ENCODE measurements around the gene RRP12.

DNA sequence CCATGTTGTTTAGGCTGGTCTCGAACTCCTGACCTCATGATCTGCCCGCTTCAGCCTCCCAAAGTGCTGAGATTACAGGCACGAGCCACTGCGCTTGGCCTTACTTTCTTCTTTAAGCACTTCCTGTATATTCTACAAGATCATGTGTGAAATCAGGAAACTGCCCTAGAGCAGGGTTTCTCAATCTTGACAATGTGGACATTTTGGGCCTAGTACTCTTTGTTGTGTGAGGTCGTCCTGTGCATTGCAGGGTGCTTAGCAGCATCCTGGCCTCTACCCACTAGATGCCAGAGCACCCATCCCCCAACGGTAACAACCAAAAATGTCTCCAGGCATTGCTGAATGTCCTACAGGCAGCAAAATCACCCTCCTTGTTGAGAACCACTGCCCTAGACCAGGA, 24.7 kb downstream of the RRP12 start:
- TF ChIP-seq, protein P1, sequence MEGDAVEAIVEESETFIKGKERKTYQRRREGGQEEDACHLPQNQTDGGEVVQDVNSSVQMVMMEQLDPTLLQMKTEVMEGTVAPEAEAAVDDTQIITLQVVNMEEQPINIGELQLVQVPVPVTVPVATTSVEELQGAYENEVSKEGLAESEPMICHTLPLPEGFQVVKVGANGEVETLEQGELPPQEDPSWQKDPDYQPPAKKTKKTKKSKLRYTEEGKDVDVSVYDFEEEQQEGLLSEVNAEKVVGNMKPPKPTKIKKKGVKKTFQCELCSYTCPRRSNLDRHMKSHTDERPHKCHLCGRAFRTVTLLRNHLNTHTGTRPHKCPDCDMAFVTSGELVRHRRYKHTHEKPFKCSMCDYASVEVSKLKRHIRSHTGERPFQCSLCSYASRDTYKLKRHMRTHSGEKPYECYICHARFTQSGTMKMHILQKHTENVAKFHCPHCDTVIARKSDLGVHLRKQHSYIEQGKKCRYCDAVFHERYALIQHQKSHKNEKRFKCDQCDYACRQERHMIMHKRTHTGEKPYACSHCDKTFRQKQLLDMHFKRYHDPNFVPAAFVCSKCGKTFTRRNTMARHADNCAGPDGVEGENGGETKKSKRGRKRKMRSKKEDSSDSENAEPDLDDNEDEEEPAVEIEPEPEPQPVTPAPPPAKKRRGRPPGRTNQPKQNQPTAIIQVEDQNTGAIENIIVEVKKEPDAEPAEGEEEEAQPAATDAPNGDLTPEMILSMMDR (conservative IDR thresholded peaks at IDR 0.05; ENCODE audit: low read depth, low read length) = no peak
- TF ChIP-seq EZH2 (IDR thresholded peaks at IDR 0.05; ENCODE audit: borderline replicate concordance, low read depth, low read length, poor library complexity, severe bottlenecking) = no peak
